Fibroblast of lung (primary cell): ENCODE measurements around the gene SRP14.

Experiments used
- CTCF ChIP-seq, 2 donors: IDR thresholded peaks in 1 of 2; conservative IDR thresholded peaks in 1 of 2; 1 replicate in 1 of 2; 2 replicates in 1 of 2; pipeline ENCODE4 v1.5.1; 2011 to 2012; ENCODE audit warnings: low read length in 2 of 2, control low read depth in 1 of 2, inconsistent platforms in 1 of 2, low read depth in 1 of 2, mild to moderate bottlenecking in 1 of 2
- EZH2 ChIP-seq: IDR thresholded peaks from 2 replicates; pipeline ENCODE4 v1.5.1; 2012; ENCODE audit warnings: low read length, control low read depth, mild to moderate bottlenecking; ENCODE audit errors: missing control alignments

- TF ChIP-seq CTCF (conservative IDR thresholded peaks at IDR 0.05 in 1 of 2, IDR thresholded peaks at IDR 0.05 in 1 of 2; ENCODE audit: low read depth in 1 of 2, low read length in 2 of 2) (no peak), EZH2 (no peak)
These were observed 1.3 kb upstream of the SRP14 start for GRCh38 chr15:40040293-40040635.
